Natural killer cell (primary cell): Measurements from ENCODE around the gene TMEM61. TPM values are rescaled to one million over a fixed set of nuclear protein-coding genes. Genes with fewer than 3 reads are reported as not detected.

ENCODE experiments used
- ATAC-seq, 3 donors: fragments of 150-1000 bp in 2 of 3; fragments of 200-7000 bp in 1 of 3; cut with Tn5 transposase; 1 replicate in 1 of 3; 2 replicates in 2 of 3; pipeline ENCODE4 v1.10.0; 2021; ENCODE audit warnings: mild to moderate bottlenecking in 2 of 3, moderate library complexity in 2 of 3
- DNase-seq, 2 donors: peaks; one replicate each; pipeline versions ENCODE4 v3.0.0 to v3.0.0-alpha.2; 2013 to 2021; ENCODE audit warnings: mixed read lengths in 1 of 2
- H3K27ac ChIP-seq: one replicate; pipeline ENCODE4 v1.5.1; 2013; ENCODE audit warnings: mild to moderate bottlenecking, low read length
- H3K27me3 ChIP-seq: one replicate; pipeline ENCODE4 v1.6.1; 2013; ENCODE audit warnings: low read length; ENCODE audit not compliant: control insufficient read depth, insufficient read depth
- H3K36me3 ChIP-seq: one replicate; pipeline ENCODE4 v1.6.1; 2013; ENCODE audit warnings: low read length; ENCODE audit not compliant: control insufficient read depth, insufficient read depth
- H3K4me1 ChIP-seq: one replicate; pipeline ENCODE4 v1.6.1; 2013; ENCODE audit warnings: low read length; ENCODE audit not compliant: control insufficient read depth, insufficient read depth
- H3K4me3 ChIP-seq: one replicate; pipeline ENCODE4 v1.5.1; 2013; ENCODE audit warnings: low read length
- H3K9me3 ChIP-seq: one replicate; pipeline ENCODE4 v1.6.1; 2013; ENCODE audit warnings: low read length; ENCODE audit not compliant: control insufficient read depth, insufficient read depth
- H3K27ac Mint-ChIP-seq, 2 donors: one replicate each; pipeline ENCODE4 v1.8.0; 2022; ENCODE audit warnings: mild to moderate bottlenecking in 2 of 2, mixed read lengths in 2 of 2, moderate library complexity in 1 of 2
- H3K27me3 Mint-ChIP-seq, 2 donors: one replicate each; pipeline ENCODE4 v1.8.0; 2022; ENCODE audit warnings: low read depth in 2 of 2, mixed read lengths in 2 of 2
- H3K36me3 Mint-ChIP-seq: one replicate; pipeline ENCODE4 v1.8.0; 2022; ENCODE audit warnings: mixed read lengths
- H3K4me1 Mint-ChIP-seq, 2 donors: one replicate each; pipeline ENCODE4 v1.8.0; 2022; ENCODE audit warnings: mixed read lengths in 2 of 2
- H3K4me3 Mint-ChIP-seq: one replicate; pipeline ENCODE4 v1.8.0; 2022; ENCODE audit warnings: mild to moderate bottlenecking, moderate library complexity, mixed read lengths
- H3K9me3 Mint-ChIP-seq, 2 donors: one replicate each; pipeline ENCODE4 v1.8.0; 2022; ENCODE audit warnings: mixed read lengths in 2 of 2
- WGBS: methylation state at CpG from one replicate; pipeline ENCODE4 v1.1.7; 2013; ENCODE audit warnings: missing lambda C conversion rate; ENCODE audit not compliant: insufficient coverage; 5-methylcytosine and 5-hydroxymethylcytosine counted together
- intact Hi-C: fragments of 100-400 bp; cut with micrococcal nuclease; formaldehyde crosslinking; loops from one replicate; pipeline ENCODE4 v1.14.2; 2022
- total RNA-seq, 4 donors: library from RNA; stranded (reverse); fragments of 120-200 nt in 1 of 4; gene quantifications; one replicate each; pipeline versions ENCODE4 v1.2.3 to v1.2.4, GENCODE V29; 2013 to 2022
- TF ChIP-seq, protein P1 (sequence below): fragments of 200-600 bp; IDR thresholded peaks from one replicate; pipeline ENCODE4 v1.8.0; 2022; ENCODE audit warnings: antibody characterized with exemption

The TMEM61 gene
- total RNA-seq, 3 donors from 2014 or later (not counting 1 experiment from before 2014, with no cell fraction given), result not detected

DNA sequence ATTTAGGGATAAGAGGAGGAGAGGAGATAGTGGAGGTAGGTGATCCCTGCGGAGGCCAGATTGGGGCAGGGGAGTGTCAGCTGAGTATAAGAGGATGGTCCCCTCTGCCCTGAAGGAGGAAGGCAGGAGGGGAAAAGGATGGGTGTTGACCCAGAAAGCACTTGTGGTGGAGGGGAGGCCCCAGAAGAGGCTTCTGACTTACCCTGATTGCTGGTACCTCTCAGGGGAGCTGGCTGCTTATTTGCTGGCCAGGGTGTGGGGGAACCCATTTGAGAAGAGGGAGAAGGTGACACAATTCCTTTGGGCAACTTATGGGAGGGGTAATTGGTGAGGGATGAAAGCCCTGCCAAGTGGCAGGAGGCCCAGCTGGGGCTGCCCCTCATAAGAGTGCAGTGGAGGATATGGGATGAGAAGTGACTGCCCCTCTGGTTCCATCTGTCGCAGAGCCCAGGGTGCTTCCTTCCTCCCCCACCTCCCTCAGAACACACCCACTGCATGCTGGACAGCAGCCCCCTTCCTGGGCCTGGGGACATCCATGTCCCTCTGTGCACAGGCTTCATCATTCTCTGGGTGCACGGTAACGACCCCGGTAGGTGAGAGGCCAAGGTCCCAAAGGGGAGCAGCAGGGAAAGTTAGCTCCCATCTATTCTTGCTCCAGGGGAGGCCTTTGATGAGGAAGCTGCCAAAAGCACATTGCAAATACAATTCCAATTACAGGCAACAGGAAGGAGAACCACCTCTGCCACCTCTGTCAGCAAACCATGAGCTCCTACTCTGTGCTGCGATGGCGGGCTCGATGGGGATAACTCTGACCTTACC lies 57.5 kb downstream of the TMEM61 start:
- intact Hi-C loops, result no loop called here
- Histone ChIP-seq H3K27me3 (peaks cover 8% of the 10 kb centered on the region), H3K27ac (no peak overlapping the region), H3K9me3 (no peaks in the 10 kb centered on the region), H3K4me3 (no peak overlapping the region), H3K4me1 (no peaks in the 10 kb centered on the region), H3K36me3 (no peaks in the 10 kb centered on the region)
- Mint-ChIP-seq H3K36me3 (no peaks in the 10 kb centered on the region), H3K27me3 (peaks cover 58 to 90% of the 10 kb centered on the region in 2 donors), H3K4me3 (no peak overlapping the region), H3K27ac (no peak overlapping the region), H3K9me3 (no peaks in the 10 kb centered on the region), H3K4me1 (peaks cover 0 to 7% of the 10 kb centered on the region in 2 donors)
- WGBS, result 80% methylated on average over 8 of the region's 8 CpGs
- no peak for ATAC-seq
- no peak for DNase-seq
- TF ChIP-seq, protein P1, sequence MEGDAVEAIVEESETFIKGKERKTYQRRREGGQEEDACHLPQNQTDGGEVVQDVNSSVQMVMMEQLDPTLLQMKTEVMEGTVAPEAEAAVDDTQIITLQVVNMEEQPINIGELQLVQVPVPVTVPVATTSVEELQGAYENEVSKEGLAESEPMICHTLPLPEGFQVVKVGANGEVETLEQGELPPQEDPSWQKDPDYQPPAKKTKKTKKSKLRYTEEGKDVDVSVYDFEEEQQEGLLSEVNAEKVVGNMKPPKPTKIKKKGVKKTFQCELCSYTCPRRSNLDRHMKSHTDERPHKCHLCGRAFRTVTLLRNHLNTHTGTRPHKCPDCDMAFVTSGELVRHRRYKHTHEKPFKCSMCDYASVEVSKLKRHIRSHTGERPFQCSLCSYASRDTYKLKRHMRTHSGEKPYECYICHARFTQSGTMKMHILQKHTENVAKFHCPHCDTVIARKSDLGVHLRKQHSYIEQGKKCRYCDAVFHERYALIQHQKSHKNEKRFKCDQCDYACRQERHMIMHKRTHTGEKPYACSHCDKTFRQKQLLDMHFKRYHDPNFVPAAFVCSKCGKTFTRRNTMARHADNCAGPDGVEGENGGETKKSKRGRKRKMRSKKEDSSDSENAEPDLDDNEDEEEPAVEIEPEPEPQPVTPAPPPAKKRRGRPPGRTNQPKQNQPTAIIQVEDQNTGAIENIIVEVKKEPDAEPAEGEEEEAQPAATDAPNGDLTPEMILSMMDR, result no peak

- no peak overlapping the region for H3K27ac Mint-ChIP-seq
- ATAC-seq (no peak), DNase-seq (no peak)
- no peaks in the 10 kb centered on the region for H3K4me1 ChIP-seq
- peaks cover 8% of the 10 kb centered on the region for H3K27me3 ChIP-seq
- H3K27me3 Mint-ChIP-seq, result peaks cover 53 to 87% of the 10 kb centered on the region in 2 donors
- H3K36me3 ChIP-seq, result no peaks in the 10 kb centered on the region
- no peaks in the 10 kb centered on the region for H3K9me3 ChIP-seq
- 81% methylated on average over 3 of the region's 3 CpGs for WGBS
- no peak overlapping the region for H3K4me3 Mint-ChIP-seq
- no peak overlapping the region for H3K4me3 ChIP-seq
- no peaks in the 10 kb centered on the region for H3K36me3 Mint-ChIP-seq
- TF ChIP-seq, protein P1, result no peak
- intact Hi-C loops, result no loop called here
- no peak overlapping the region for H3K27ac ChIP-seq
- no peaks in the 10 kb centered on the region for H3K9me3 Mint-ChIP-seq
- peaks cover 0 to 7% of the 10 kb centered on the region in 2 donors for H3K4me1 Mint-ChIP-seq
These were observed 58.1 kb downstream of the TMEM61 start for GRCh38 chr1:55038552-55038838.

DNA sequence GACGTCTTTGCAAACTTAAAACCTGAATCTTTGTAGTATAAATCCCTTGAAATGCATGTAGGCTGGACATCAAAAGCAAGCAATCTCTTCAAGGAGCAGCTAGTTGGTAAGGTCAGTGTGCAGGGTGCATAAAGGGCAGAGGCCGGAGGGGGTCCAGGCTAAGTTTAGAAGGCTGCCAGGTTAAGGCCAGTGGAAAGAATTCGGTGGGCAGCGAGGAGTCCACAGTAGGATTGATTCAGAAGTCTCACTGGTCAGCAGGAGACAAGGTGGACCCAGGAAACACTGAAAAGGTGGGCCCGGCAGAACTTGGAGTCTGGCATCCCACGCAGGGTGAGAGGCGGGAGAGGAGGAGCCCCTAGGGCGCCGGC lies 58.5 kb downstream of the TMEM61 start:
- ATAC-seq, result no peak
- WGBS, result 44% methylated on average over 9 of the region's 9 CpGs
- intact Hi-C loops, result no loop called here
- Histone ChIP-seq H3K36me3 (no peaks in the 10 kb centered on the region), H3K9me3 (no peaks in the 10 kb centered on the region), H3K4me1 (no peaks in the 10 kb centered on the region), H3K27ac (no peak overlapping the region), H3K4me3 (no peak overlapping the region), H3K27me3 (peaks cover 8% of the 10 kb centered on the region)
- Mint-ChIP-seq H3K9me3 (no peaks in the 10 kb centered on the region), H3K36me3 (no peaks in the 10 kb centered on the region), H3K27me3 (peaks cover 51 to 85% of the 10 kb centered on the region in 2 donors), H3K4me3 (no peak overlapping the region), H3K4me1 (peaks cover 0 to 7% of the 10 kb centered on the region in 2 donors), H3K27ac (no peak overlapping the region)
- TF ChIP-seq, protein P1, result no peak
- DNase-seq, result no peak
